Measurements from ENCODE around the gene UNC13D.
"Not testable (repeated sequence)": the region's sequence is repeated elsewhere in the genome, so short reads cannot be mapped to it uniquely, and the experiment has no call there.

UNC13D gene

DNA sequence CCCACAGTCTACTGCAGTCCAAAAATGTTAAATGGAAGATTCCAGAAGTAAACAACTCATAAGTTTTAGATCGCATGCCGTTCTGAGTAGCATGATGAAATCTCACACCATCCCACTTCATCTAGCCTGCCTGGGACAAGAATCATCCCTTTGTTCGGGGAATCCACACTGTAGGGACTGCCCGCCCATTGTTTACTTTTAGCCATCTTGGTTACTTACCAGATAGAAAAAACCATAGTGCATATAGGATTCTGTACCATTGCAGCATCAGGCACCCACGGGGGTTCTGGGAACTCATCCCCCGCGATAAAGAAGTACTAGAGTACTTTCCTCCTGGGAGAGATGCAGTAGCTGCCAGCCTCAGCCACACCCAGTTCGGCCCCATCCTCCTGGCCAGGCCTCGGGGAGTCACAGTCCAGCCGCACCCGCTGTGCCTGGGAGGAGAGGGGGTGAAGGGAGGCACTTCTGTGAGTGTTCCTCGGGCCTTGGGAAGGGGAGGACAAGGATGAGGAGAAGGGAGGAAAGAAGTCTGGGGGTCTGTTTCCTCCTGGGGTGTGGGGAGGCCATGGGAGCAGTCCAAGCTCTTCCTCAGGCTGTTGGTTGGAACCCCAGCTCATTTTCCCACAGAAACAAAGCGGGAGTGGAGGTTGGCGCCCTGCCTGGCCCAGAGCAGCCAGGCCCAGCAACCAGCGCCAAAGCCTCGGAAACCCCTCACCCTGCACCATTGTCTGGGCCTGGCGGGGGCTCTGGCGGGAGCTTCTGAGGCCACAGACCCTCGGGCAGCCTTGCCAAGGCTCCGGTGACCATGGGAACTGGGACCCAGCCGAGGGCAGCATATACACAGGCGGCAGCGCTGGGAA, 25.3 kb upstream of the UNC13D start:
- Histone ChIP-seq H3K4me3 (ENCODE audit: low read depth, low read length) (no peak overlapping the region), H3K36me3 (replicated peaks) (no peaks in the 10 kb centered on the region), H3K27me3 (replicated peaks) (no peaks in the 10 kb centered on the region), H3K27ac (no peak overlapping the region)
- in situ Hi-C loops (cut with HindIII; ENCODE audit: low pct_ligation_motif_present, low sequenced_read_pairs) = no loop called here
- no peak for TF ChIP-seq CTCF (IDR thresholded peaks at IDR 0.05; ENCODE audit: low read depth, low read length, missing control alignments)
- DNase-seq = no peak

GRCh38 chr17:75868730-75869281, 24.6 kb upstream of the UNC13D start:
- H3K27ac ChIP-seq; DNase-seq; H3K27me3 ChIP-seq (replicated peaks); H3K36me3 ChIP-seq (replicated peaks); in situ Hi-C loops (cut with HindIII; ENCODE audit: low pct_ligation_motif_present, low sequenced_read_pairs); H3K4me3 ChIP-seq (ENCODE audit: low read depth, low read length): not testable (repeated sequence)

- H3K4me3 ChIP-seq (ENCODE audit: low read depth, low read length); H3K36me3 ChIP-seq (replicated peaks); H3K27ac ChIP-seq; H3K27me3 ChIP-seq (replicated peaks); DNase-seq; in situ Hi-C loops (cut with HindIII; ENCODE audit: low pct_ligation_motif_present, low sequenced_read_pairs): not testable (repeated sequence)
Observed at GRCh38 chr17:75865404-75866188, 21.4 kb upstream of the UNC13D start.

DNA sequence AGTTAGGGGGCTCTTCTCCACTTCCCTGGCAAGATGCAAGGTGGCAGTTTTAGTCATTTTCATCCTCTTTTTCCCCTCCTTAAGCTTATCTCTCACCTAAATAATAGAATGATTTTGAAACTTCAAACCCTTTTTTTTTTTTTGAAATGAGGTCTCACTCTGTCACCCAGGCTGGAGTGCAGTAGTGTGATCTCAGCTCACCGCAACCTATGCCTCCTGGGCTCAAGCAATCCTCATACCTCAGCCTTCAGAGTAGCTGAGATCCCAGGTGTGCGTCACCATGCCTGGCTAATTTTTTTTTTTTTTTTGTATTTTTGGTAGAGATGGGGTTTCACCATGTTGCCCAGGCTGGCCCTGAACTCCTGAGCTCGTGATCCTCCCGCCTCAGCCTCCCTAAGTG, 20.7 kb upstream of the UNC13D start:
- in situ Hi-C loops (cut with HindIII; ENCODE audit: low pct_ligation_motif_present, low sequenced_read_pairs); DNase-seq; H3K27ac ChIP-seq; H3K27me3 ChIP-seq (replicated peaks); H3K4me3 ChIP-seq (ENCODE audit: low read depth, low read length); H3K36me3 ChIP-seq (replicated peaks): not testable (repeated sequence)

GRCh38 chr17:75864448-75864871, 20.3 kb upstream of the UNC13D start:
- no peaks in the 10 kb centered on the region for H3K36me3 ChIP-seq (replicated peaks)
- DNase-seq = peak; percentile 68
- no peak for TF ChIP-seq CTCF (IDR thresholded peaks at IDR 0.05; ENCODE audit: low read depth, low read length, missing control alignments)
- in situ Hi-C loops (cut with HindIII; ENCODE audit: low pct_ligation_motif_present, low sequenced_read_pairs) = no loop called here
- no peak overlapping the region for H3K4me3 ChIP-seq (ENCODE audit: low read depth, low read length)
- H3K27ac ChIP-seq = peak overlapping the region; percentile 2
- no peaks in the 10 kb centered on the region for H3K27me3 ChIP-seq (replicated peaks)

- Histone ChIP-seq H3K27ac (no peak overlapping the region), H3K27me3 (replicated peaks) (no peaks in the 10 kb centered on the region), H3K36me3 (replicated peaks) (no peaks in the 10 kb centered on the region), H3K4me3 (ENCODE audit: low read depth, low read length) (no peak overlapping the region)
- no peak for DNase-seq
- no peak for TF ChIP-seq CTCF (IDR thresholded peaks at IDR 0.05; ENCODE audit: low read depth, low read length, missing control alignments)
- in situ Hi-C loops (cut with HindIII; ENCODE audit: low pct_ligation_motif_present, low sequenced_read_pairs) = no loop called here
Observed at GRCh38 chr17:75861927-75862317, 17.7 kb upstream of the UNC13D start.

DNA sequence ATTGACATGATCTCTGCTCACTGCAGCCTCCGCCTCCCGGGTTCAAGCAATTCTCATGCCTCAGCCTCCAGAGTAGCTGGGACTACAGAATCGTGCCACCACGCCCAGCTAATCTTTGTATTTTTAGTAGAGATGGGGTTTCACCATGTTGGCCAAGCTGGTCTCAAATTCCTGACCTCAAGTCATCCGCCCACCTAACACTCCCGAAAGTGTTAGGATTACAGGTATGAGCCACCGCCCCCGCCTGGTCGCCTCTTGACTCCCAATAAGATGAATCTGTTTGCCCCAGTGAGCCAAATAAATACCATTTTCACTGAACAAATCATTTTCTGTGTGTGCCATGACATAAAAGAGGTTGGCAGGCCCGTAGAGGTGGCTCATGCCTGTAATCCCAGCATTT, 15.2 kb upstream of the UNC13D start:
- H3K27ac ChIP-seq; H3K36me3 ChIP-seq (replicated peaks); H3K4me3 ChIP-seq (ENCODE audit: low read depth, low read length); H3K27me3 ChIP-seq (replicated peaks); in situ Hi-C loops (cut with HindIII; ENCODE audit: low pct_ligation_motif_present, low sequenced_read_pairs); DNase-seq: not testable (repeated sequence)

All from brain microvascular endothelial cell (primary cell).